Lung (tissue), 12 donors: ENCODE results near the gene KCND2. TPM values are rescaled to one million over a fixed set of nuclear protein-coding genes. Genes with fewer than 3 reads are reported as not detected.

Source experiments
- ATAC-seq: fragments of 200-7000 bp; cut with Tn5 transposase; one replicate; pipeline ENCODE4 v1.9.1; 2020; ENCODE audit warnings: moderate number of reproducible peaks; ENCODE audit not compliant: insufficient read depth, low FRiP score
- DNase-seq, 3 donors: peaks; one replicate each; pipeline ENCODE4 v3.0.0-alpha.2; 2013 to 2017
- H3K27ac ChIP-seq, 2 donors: one replicate each; pipeline ENCODE4 v1.5.1; 2013; ENCODE audit warnings: mild to moderate bottlenecking in 2 of 2, moderate library complexity in 2 of 2, control low read depth in 1 of 2, inconsistent platforms in 1 of 2, low read depth in 1 of 2, low read length in 1 of 2
- H3K27me3 ChIP-seq, 3 donors: one replicate each; pipeline ENCODE4 v1.5.1; 2013; ENCODE audit warnings: low read length in 2 of 3; ENCODE audit not compliant: control insufficient read depth in 3 of 3, insufficient read depth in 3 of 3
- H3K36me3 ChIP-seq, 4 donors: one replicate each; pipeline ENCODE4 v1.5.1; 2013; ENCODE audit warnings: low read length in 4 of 4, mild to moderate bottlenecking in 1 of 4, moderate library complexity in 1 of 4; ENCODE audit not compliant: control insufficient read depth in 4 of 4, insufficient read depth in 4 of 4
- H3K4me1 ChIP-seq, 5 donors: one replicate each; pipeline ENCODE4 v1.5.1; 2013; ENCODE audit warnings: low read length in 5 of 5, mild to moderate bottlenecking in 2 of 5, moderate library complexity in 1 of 5; ENCODE audit not compliant: control insufficient read depth in 5 of 5, insufficient read depth in 5 of 5
- H3K4me3 ChIP-seq: one replicate; pipeline ENCODE4 v1.5.1; 2013; ENCODE audit warnings: mild to moderate bottlenecking, control low read depth, moderate library complexity
- H3K9ac ChIP-seq, 2 donors: one replicate each; pipeline ENCODE4 v1.5.1; 2013; ENCODE audit warnings: low read length in 2 of 2, control low read depth in 1 of 2; ENCODE audit not compliant: insufficient read depth in 1 of 2
- H3K9me3 ChIP-seq, 4 donors: one replicate each; pipeline ENCODE4 v1.5.1; 2013; ENCODE audit warnings: low read length in 3 of 4, mild to moderate bottlenecking in 1 of 4, moderate library complexity in 1 of 4; ENCODE audit not compliant: control insufficient read depth in 4 of 4, insufficient read depth in 3 of 4
- CTCF ChIP-seq: IDR thresholded peaks from 2 replicates; pipeline ENCODE4 v1.5.1; 2012; ENCODE audit warnings: mild to moderate bottlenecking; ENCODE audit errors: control extremely low read depth, extremely low read depth
- WGBS, 2 donors: extraction: QIAGEN DNeasy Blood & Tissue Kit; methylation state at CpG; one replicate each; pipeline ENCODE4 v1.1.7; 2013; 5-methylcytosine and 5-hydroxymethylcytosine counted together
- polyA plus RNA-seq, 2 donors: library from polyadenylated mRNA; stranded (reverse); fragments of 200-250 nt; gene quantifications; one replicate each; pipeline ENCODE4 v1.2.1, GENCODE V29; 2013
- total RNA-seq, 2 donors: library from RNA; depleted of rRNA in 1 of 2; stranded (reverse); fragments of >200 nt in 1 of 2; gene quantifications; one replicate each; pipeline ENCODE4 v1.2.1, GENCODE V29; 2014 to 2021
- donor health status: control.
- donor health status: control.
- donor health status: Bipolar disorder and iron deficiency.
- donor health status: healthy.
- donor health status: DM: yes; HTN: yes; CAD: no.

KCND2 gene
- total and polyA plus RNA-seq, 4 donors: 0.03 to 1.1 (median 0.10) TPM

DNA sequence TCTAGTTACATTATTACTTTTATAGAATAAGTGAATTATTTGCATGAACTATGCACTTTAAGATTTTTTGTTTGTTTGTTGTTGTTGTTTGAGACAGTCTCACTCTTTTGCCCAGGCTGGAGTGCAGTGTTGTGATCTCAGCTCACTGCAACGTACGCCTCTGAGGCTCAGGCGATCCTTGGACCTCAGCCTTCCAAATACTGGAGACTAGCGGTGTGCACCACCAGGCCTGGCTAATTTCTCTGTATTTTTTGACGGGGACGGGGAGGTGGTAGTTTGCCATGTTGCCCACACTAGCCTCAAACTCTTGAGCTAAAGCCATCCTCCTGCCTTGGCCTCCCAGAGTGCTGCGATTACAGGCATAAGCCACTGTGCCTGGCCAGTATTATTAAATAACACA is 29.2 kb downstream of the KCND2 start:
- no peak for DNase-seq
- Histone ChIP-seq H3K27me3 (no peaks in the 10 kb centered on the region), H3K9me3 (no peaks in the 10 kb centered on the region), H3K9ac (no peak overlapping the region), H3K36me3 (no peaks in the 10 kb centered on the region), H3K4me3 (no peak overlapping the region), H3K4me1 (peaks cover 0 to 2% (median 0%) of the 10 kb centered on the region in 5 donors), H3K27ac (no peak overlapping the region)
- no peak for ATAC-seq
- TF ChIP-seq CTCF: no peak
- WGBS, 2 donors: 93% methylated on average over 7 of the region's 7 CpGs

DNA sequence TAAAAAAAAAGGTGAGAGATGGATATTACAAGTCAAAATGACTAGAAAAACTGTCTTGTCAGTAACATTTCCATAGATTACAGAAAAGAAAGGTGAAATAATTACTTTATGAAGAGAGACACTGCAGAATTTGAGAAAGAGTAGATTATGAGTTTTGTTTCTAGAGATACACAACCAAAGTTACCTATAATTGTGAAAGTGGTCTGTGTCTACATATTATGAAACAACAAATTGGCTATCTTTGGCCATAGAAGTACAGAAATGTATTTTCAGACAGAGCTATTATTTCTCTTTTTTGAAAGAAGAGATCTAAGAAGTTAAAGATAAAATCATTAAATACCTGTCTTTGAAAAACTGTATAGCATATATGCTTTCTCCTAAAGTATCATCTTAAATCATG is 30.1 kb downstream of the KCND2 start:
- DNase-seq: no peak
- Histone ChIP-seq H3K27me3 (no peaks in the 10 kb centered on the region), H3K9me3 (no peaks in the 10 kb centered on the region), H3K36me3 (no peaks in the 10 kb centered on the region), H3K4me1 (peaks cover 0 to 2% (median 0%) of the 10 kb centered on the region in 5 donors), H3K4me3 (no peak overlapping the region), H3K9ac (no peak overlapping the region), H3K27ac (no peak overlapping the region)
- no peak for TF ChIP-seq CTCF
- no peak for ATAC-seq

GRCh38 chr7:120304674-120305073 is 31.7 kb downstream of the KCND2 start:
- ATAC-seq (no peak), DNase-seq (no peak)
- WGBS, 2 donors: 84 to 89% methylated on average over 6 of the region's 6 CpGs
- Histone ChIP-seq H3K4me3 (no peak overlapping the region), H3K27me3 (no peaks in the 10 kb centered on the region), H3K4me1 (peaks cover 0 to 2% (median 0%) of the 10 kb centered on the region in 5 donors), H3K9ac (no peak overlapping the region), H3K9me3 (no peaks in the 10 kb centered on the region), H3K27ac (no peak overlapping the region), H3K36me3 (no peaks in the 10 kb centered on the region)
- TF ChIP-seq CTCF: no peak

- no peaks in the 10 kb centered on the region for H3K4me1 ChIP-seq
- ATAC-seq (no peak), DNase-seq (no peak)
- no peaks in the 10 kb centered on the region for H3K9me3 ChIP-seq
- no peak for TF ChIP-seq CTCF
- no peak overlapping the region for H3K27ac ChIP-seq
- H3K27me3 ChIP-seq: no peaks in the 10 kb centered on the region
- 53 to 70% methylated on average over 4 of the region's 4 CpGs for WGBS, 2 donors
- H3K4me3 ChIP-seq: no peak overlapping the region
- H3K9ac ChIP-seq: no peak overlapping the region
- no peaks in the 10 kb centered on the region for H3K36me3 ChIP-seq
These were observed 35.1 kb downstream of the KCND2 start for GRCh38 chr7:120307991-120308545.
